Colonic mucosa (tissue), 4 donors: ENCODE data around the gene RPTOR. TPM values are rescaled to one million over a fixed set of nuclear protein-coding genes. Genes with fewer than 3 reads are reported as not detected.

Experiments used
- DNase-seq: peaks from one replicate; pipeline ENCODE4 v3.0.0-alpha.2; 2020
- H3K27ac ChIP-seq: fragments of 200-600 bp; one replicate; pipeline ENCODE4 v1.8.0; 2021
- H3K27me3 ChIP-seq: fragments of 200-600 bp; one replicate; pipeline ENCODE4 v1.8.0; 2021
- H3K36me3 ChIP-seq: fragments of 200-600 bp; one replicate; pipeline ENCODE4 v1.8.0; 2021
- H3K4me1 ChIP-seq: fragments of 200-600 bp; one replicate; pipeline ENCODE4 v1.8.0; 2021; ENCODE audit warnings: mild to moderate bottlenecking
- H3K4me3 ChIP-seq: fragments of 200-600 bp; one replicate; pipeline ENCODE4 v1.8.0; 2021
- H3K9ac ChIP-seq, 2 donors: one replicate each; pipeline ENCODE4 v1.7.0; 2013; ENCODE audit warnings: control low read depth in 2 of 2, low read depth in 2 of 2, low read length in 2 of 2
- H3K9me3 ChIP-seq: fragments of 200-600 bp; one replicate; pipeline ENCODE4 v1.8.0; 2021
- CTCF ChIP-seq: fragments of 200-600 bp; IDR thresholded peaks from one replicate; pipeline ENCODE4 v1.8.0; 2022; ENCODE audit warnings: antibody characterized with exemption, mild to moderate bottlenecking
- intact Hi-C: fragments of 100-400 bp; cut with DNase I; formaldehyde crosslinking; loops from one replicate; pipeline ENCODE4 v1.14.1; 2022
- total RNA-seq, 2 donors: library from RNA; stranded (reverse); fragmentation: NEBNext Ultra II Directional in 1 of 2; extraction: Animal tissue kit (Norgen Biotek cat#: 25700) in 1 of 2; gene quantifications; one replicate each; pipeline ENCODE4 v1.2.1, GENCODE V29; 2021
- donor health status: healthy.
- donor health status: DM: no; HTN: no; CAD: no.
- donor health status: DM: no; HTN: no; CAD: no.

Gene RPTOR
- total RNA-seq, 2 donors from 2014 or later: 21.2 to 39.6 TPM

DNA sequence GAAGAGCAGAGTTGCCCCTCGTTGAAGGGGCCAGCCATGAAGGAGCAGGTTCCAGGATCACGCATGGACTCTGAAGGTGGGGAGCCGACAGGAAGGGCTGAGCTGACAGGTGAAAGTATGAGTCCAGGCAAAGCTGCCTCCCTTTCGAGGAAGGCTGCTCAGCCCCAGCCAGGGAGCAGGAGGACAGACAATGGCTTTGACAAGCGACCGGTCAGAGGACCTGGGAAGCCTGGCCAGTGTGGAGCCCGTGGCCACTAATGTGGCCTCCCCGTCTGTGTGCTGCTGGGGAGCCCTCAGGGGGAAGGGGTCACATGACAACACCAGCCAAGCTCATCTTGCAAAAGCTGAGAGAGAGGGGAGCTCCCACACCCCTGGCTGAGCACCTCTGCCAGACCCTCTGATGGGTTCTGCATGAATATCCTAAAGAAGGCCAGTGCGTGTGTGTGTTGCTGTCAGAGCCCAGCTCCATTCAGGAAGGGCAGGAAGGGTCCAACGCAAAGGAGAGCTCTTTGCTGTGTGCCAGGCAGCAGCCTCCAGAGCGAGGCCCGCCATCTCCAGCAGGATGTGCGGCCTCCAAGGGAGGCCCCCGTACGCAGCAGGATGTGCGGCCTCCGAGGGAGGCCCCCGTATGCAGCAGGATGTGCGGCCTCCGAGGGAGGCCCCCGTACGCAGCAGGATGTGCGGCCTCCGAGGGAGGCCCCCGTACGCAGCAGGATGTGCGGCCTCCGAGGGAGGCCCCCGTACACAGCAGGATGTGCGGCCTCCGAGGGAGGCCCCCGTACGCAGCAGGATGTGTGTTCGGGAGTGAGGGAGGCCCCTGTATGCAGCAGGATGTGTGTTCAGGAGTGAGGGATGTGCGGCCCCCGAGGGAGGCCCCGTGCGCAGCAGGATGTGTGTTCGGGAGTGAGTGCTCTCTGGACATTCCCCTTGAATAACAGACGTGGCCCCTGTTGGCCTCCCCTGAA, 344.9 kb downstream of the RPTOR start:
- H3K27ac ChIP-seq: no peak overlapping the region
- no peak for DNase-seq
- H3K27me3 ChIP-seq: no peaks in the 10 kb centered on the region
- H3K9me3 ChIP-seq: no peaks in the 10 kb centered on the region
- H3K36me3 ChIP-seq: peaks cover 6% of the 10 kb centered on the region
- no peak overlapping the region for H3K9ac ChIP-seq
- H3K4me1 ChIP-seq: no peaks in the 10 kb centered on the region
- no peak overlapping the region for H3K4me3 ChIP-seq
- intact Hi-C loops: no loop called here
- TF ChIP-seq CTCF: no peak

- no peak for DNase-seq
- Histone ChIP-seq H3K4me3 (no peak overlapping the region), H3K9ac (no peak overlapping the region), H3K27me3 (no peaks in the 10 kb centered on the region), H3K4me1 (no peaks in the 10 kb centered on the region), H3K9me3 (no peaks in the 10 kb centered on the region), H3K27ac (no peak overlapping the region), H3K36me3 (no peaks in the 10 kb centered on the region)
- intact Hi-C loops: no loop called here
- TF ChIP-seq CTCF: no peak
Measured at GRCh38 chr17:80890196-80890920, 345.7 kb downstream of the RPTOR start.

- Histone ChIP-seq H3K4me1 (no peaks in the 10 kb centered on the region), H3K36me3 (no peaks in the 10 kb centered on the region), H3K9ac (no peak overlapping the region), H3K4me3 (no peak overlapping the region), H3K27me3 (no peaks in the 10 kb centered on the region), H3K9me3 (no peaks in the 10 kb centered on the region), H3K27ac (no peak overlapping the region)
- no peak for TF ChIP-seq CTCF
- intact Hi-C loops: no loop called here
- no peak for DNase-seq
Measured at GRCh38 chr17:80890921-80891396, 346.3 kb downstream of the RPTOR start.

GRCh38 chr17:80891397-80892018, 346.9 kb downstream of the RPTOR start:
- no peak overlapping the region for H3K4me3 ChIP-seq
- H3K9ac ChIP-seq: no peak overlapping the region

More at GRCh38 chr17:80891397-80892018, 346.9 kb downstream of the RPTOR start:
- Histone ChIP-seq H3K36me3 (no peaks in the 10 kb centered on the region), H3K9me3 (no peaks in the 10 kb centered on the region), H3K4me1 (no peaks in the 10 kb centered on the region), H3K27me3 (no peaks in the 10 kb centered on the region), H3K27ac (no peak overlapping the region)
- TF ChIP-seq CTCF: no peak
- DNase-seq: no peak
- intact Hi-C loops: no loop called here
